ENCODE data around the gene ASF1B.

ASF1B gene

DNA sequence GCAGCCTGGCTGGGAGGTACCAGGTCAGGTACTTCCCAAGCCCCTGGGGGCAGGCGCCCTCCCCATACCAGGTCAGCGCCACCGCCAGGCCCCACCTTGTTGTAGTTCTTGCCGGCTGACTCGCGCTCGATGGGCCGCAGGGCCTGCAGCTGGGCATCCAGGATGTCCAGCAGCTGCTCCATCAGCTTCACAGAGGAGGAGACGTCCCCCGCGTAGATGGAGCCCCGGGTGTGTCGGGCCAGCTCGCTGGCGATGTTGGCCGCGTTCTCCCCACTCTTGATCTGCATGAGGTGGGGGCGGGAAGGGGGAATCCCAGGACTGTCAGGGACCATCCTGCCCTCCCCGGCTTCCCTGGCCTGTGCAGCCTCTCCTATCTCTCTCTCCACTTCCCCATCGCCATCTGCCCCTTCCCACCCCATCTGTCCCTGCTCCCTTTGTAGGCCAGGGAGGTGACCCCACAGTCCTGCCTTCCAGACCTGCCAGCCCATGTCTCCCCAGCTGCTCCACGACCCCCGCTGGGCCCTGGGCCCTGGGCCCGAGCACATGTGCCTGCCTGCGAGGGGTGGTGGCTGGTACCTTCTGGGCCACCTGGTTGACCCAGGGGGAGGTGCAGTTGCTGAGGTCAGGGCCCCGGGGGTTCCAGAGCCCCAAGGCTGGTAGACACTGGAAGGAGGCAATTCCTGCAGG, 23.8 kb upstream of the ASF1B start:
- H3K27me3 ChIP-seq (replicated peaks; ENCODE audit: control insufficient read depth, insufficient read depth, low read length, poor library complexity, severe bottlenecking), result no peaks in the 10 kb centered on the region
- H3K27ac ChIP-seq (ENCODE audit: insufficient read depth, low read length, poor library complexity, severe bottlenecking), result no peak overlapping the region
- no peak overlapping the region for H3K4me3 ChIP-seq (ENCODE audit: insufficient read depth, low read depth, low read length, poor library complexity, severe bottlenecking)
- no peak for DNase-seq
- H3K4me1 ChIP-seq (ENCODE audit: control insufficient read depth, insufficient read depth, low read length, poor library complexity, severe bottlenecking), result no peaks in the 10 kb centered on the region
- peaks cover 28% of the 10 kb centered on the region for H3K36me3 ChIP-seq (ENCODE audit: control insufficient read depth, insufficient read depth, low read length)
- no peaks in the 10 kb centered on the region for H3K9me3 ChIP-seq (ENCODE audit: control insufficient read depth, low read length)

DNA sequence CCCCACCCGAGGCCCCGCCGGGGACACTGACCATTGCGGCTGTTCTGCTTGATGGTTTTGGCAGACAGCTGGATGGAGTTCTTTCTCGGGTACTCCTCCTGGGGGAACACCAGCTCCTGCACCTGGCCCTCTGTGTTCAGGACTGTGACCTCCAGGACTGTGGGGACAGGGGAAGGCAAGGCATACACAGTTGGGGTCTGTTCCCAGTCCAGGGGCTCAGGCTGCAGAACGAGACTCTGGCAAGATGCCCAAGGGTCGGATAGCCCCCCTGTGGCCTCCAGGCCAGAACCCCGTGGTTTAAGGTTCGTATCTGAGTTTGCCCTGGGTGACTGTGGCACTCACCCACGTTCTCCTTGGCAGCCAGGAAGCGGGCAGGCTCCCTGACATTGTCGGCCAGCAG, 22.7 kb upstream of the ASF1B start:
- no peak overlapping the region for H3K27ac ChIP-seq (ENCODE audit: insufficient read depth, low read length, poor library complexity, severe bottlenecking)
- H3K27me3 ChIP-seq (replicated peaks; ENCODE audit: control insufficient read depth, insufficient read depth, low read length, poor library complexity, severe bottlenecking), result no peaks in the 10 kb centered on the region
- no peaks in the 10 kb centered on the region for H3K4me1 ChIP-seq (ENCODE audit: control insufficient read depth, insufficient read depth, low read length, poor library complexity, severe bottlenecking)
- DNase-seq, result no peak
- no peaks in the 10 kb centered on the region for H3K9me3 ChIP-seq (ENCODE audit: control insufficient read depth, low read length)
- H3K4me3 ChIP-seq (ENCODE audit: insufficient read depth, low read depth, low read length, poor library complexity, severe bottlenecking), result no peak overlapping the region
- H3K36me3 ChIP-seq (ENCODE audit: control insufficient read depth, insufficient read depth, low read length), result peaks cover 28% of the 10 kb centered on the region

DNA sequence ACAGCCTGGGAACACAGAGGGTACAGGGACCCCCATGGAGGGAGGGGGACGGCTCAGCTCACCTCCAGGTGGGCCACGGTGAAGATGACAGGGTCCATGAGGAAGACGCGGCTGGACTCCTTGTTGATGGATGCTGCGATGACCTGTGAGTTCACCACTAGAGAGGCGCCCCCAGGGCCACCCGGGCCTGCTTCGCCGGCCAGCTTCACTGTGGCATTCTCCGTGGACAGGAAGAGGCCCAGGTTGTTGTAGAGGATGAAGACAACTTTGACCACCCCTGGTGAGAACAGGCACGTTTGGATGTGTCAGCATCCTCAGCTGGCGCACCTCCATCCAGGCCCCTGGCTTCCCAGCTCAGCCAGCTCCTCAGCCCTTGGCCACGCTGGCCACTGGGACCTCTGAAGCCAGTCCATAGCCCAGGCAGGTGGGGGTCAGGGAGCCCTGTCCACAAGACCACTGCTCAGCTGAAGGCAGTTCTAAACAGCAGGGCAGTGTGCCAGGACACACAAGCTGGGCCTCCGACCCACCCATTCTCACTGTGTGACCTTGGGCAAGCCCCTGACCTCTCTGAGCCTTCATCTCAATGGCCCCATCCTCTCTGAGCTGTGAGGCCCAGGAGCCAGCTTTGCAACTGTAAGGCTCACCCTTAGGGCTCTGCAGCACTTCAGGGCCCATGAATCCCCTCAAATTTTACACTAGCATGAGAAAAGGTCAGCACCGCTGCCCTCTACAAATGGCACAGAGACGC, 22.1 kb upstream of the ASF1B start:
- Histone ChIP-seq H3K27ac (ENCODE audit: insufficient read depth, low read length, poor library complexity, severe bottlenecking) (no peak overlapping the region), H3K36me3 (ENCODE audit: control insufficient read depth, insufficient read depth, low read length) (peaks cover 28% of the 10 kb centered on the region)
- no peak for DNase-seq

DNA sequence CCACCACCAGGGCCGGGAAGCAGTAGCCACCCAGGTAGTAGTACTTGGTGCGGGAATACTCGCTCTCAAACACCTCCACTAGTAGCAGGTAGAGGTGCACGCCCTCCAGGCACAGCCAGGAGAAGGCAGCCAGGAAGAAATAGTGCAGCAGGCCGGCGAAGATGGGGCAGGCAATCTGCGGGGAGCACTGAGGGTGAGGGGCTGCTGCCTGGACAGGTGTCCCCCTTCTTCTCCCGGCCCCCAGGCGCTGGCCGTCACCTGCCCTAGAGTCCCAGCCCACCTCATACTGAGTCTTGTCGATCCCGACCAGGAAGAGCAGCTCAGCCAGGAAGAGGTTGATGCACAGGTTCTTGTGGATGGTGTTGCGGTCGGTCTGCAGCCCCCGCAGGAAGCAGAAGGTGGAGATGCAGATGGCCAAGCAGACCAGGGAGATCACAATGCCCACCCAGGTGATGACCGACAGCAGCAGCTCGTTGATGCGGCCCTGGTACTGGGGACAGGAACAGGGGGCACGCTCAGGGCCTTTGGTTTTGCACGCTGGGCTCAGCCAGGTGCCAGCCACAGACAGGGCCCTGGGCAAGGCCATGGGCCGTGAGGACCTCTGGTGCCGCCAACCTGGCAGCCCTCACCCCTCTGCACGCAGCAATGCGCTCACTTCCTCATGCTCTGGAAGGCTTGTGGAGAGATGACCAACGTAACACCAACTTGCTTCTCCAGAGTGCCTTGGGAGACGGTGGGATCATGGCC, 20.8 kb upstream of the ASF1B start:
- Histone ChIP-seq H3K27ac (ENCODE audit: insufficient read depth, low read length, poor library complexity, severe bottlenecking) (no peak overlapping the region), H3K4me1 (ENCODE audit: control insufficient read depth, insufficient read depth, low read length, poor library complexity, severe bottlenecking) (no peaks in the 10 kb centered on the region), H3K9me3 (ENCODE audit: control insufficient read depth, low read length) (no peaks in the 10 kb centered on the region), H3K4me3 (ENCODE audit: insufficient read depth, low read depth, low read length, poor library complexity, severe bottlenecking) (no peak overlapping the region), H3K27me3 (replicated peaks; ENCODE audit: control insufficient read depth, insufficient read depth, low read length, poor library complexity, severe bottlenecking) (no peaks in the 10 kb centered on the region), H3K36me3 (ENCODE audit: control insufficient read depth, insufficient read depth, low read length) (peaks cover 28% of the 10 kb centered on the region)
- no peak for DNase-seq

More for the DNA sequence above, 22.1 kb upstream of the ASF1B start:
- Histone ChIP-seq H3K9me3 (ENCODE audit: control insufficient read depth, low read length) (no peaks in the 10 kb centered on the region), H3K27me3 (replicated peaks; ENCODE audit: control insufficient read depth, insufficient read depth, low read length, poor library complexity, severe bottlenecking) (no peaks in the 10 kb centered on the region), H3K4me1 (ENCODE audit: control insufficient read depth, insufficient read depth, low read length, poor library complexity, severe bottlenecking) (no peaks in the 10 kb centered on the region), H3K4me3 (ENCODE audit: insufficient read depth, low read depth, low read length, poor library complexity, severe bottlenecking) (no peak overlapping the region)

DNA sequence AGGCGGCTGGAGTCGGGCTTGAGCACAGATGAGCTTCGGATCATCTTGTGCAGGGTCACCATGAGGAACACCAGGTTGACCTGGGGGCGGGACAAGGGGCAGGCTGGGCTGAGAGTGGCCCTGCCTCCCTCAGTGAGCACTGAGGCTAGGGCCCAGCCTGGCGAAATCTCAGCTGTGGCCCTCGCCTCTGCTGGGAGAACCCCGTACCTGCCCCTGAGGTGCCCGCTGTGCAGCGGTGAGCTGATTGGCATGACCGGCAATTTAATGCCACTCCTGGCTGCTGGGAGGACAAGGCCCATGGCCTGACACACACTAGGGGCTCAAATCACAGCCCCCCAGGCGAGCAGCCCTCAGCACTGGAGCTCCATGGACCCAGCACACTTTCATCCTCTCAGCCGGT, 19.7 kb upstream of the ASF1B start:
- H3K9me3 ChIP-seq (ENCODE audit: control insufficient read depth, low read length), result no peaks in the 10 kb centered on the region
- H3K27me3 ChIP-seq (replicated peaks; ENCODE audit: control insufficient read depth, insufficient read depth, low read length, poor library complexity, severe bottlenecking), result no peaks in the 10 kb centered on the region
- no peaks in the 10 kb centered on the region for H3K4me1 ChIP-seq (ENCODE audit: control insufficient read depth, insufficient read depth, low read length, poor library complexity, severe bottlenecking)
- no peak overlapping the region for H3K4me3 ChIP-seq (ENCODE audit: insufficient read depth, low read depth, low read length, poor library complexity, severe bottlenecking)
- no peak overlapping the region for H3K27ac ChIP-seq (ENCODE audit: insufficient read depth, low read length, poor library complexity, severe bottlenecking)
- peaks cover 28% of the 10 kb centered on the region for H3K36me3 ChIP-seq (ENCODE audit: control insufficient read depth, insufficient read depth, low read length)
- DNase-seq, result no peak

DNA sequence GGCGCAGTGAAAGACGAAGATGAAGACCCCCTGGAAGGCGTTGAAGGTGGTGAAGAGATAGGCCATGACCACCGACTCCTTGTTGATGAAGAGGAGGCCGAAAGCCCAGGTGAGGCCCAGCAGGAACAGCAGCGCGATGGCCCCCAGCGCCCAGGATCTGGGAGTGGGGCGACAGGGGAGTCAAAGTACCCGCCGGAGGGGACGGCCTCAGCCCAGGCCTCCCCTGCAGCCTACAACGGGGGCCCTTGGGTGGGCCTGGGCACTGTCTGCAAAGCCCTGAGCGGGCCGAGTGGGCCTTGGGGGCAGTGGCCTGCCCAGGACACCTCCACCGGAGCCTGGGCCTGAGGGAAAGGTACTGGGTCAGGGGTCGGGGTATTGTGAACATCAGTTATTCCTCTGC, 19.0 kb upstream of the ASF1B start:
- Histone ChIP-seq H3K36me3 (ENCODE audit: control insufficient read depth, insufficient read depth, low read length) (peaks cover 28% of the 10 kb centered on the region), H3K27me3 (replicated peaks; ENCODE audit: control insufficient read depth, insufficient read depth, low read length, poor library complexity, severe bottlenecking) (no peaks in the 10 kb centered on the region), H3K4me3 (ENCODE audit: insufficient read depth, low read depth, low read length, poor library complexity, severe bottlenecking) (no peak overlapping the region), H3K9me3 (ENCODE audit: control insufficient read depth, low read length) (no peaks in the 10 kb centered on the region), H3K27ac (ENCODE audit: insufficient read depth, low read length, poor library complexity, severe bottlenecking) (no peak overlapping the region), H3K4me1 (ENCODE audit: control insufficient read depth, insufficient read depth, low read length, poor library complexity, severe bottlenecking) (peaks cover 4% of the 10 kb centered on the region)
- DNase-seq, result no peak

DNA sequence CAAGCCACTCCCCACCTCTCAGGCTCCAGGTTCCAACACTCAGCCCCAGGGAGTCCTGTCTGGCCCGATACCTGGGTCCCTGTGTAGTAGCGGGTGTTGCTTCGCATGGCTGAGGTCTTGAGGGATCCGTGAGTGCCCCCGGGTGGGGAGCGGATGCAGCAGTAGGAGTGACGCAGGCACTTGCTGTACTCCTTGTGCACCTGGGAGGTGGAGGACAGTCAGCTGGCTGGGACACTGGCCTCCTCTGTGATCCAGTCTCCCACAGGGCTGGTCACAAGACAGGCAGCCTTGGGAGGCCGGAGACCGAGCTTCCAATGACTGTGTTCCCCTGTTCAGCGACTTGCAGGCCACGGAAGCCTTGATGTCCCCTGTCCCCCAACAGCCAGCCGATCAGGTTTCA, 16.3 kb upstream of the ASF1B start:
- H3K9me3 ChIP-seq (ENCODE audit: control insufficient read depth, low read length), result no peaks in the 10 kb centered on the region
- no peak overlapping the region for H3K27ac ChIP-seq (ENCODE audit: insufficient read depth, low read length, poor library complexity, severe bottlenecking)
- H3K36me3 ChIP-seq (ENCODE audit: control insufficient read depth, insufficient read depth, low read length), result peaks cover 20% of the 10 kb centered on the region
- H3K4me1 ChIP-seq (ENCODE audit: control insufficient read depth, insufficient read depth, low read length, poor library complexity, severe bottlenecking), result peaks cover 27% of the 10 kb centered on the region
- DNase-seq, result no peak
- H3K27me3 ChIP-seq (replicated peaks; ENCODE audit: control insufficient read depth, insufficient read depth, low read length, poor library complexity, severe bottlenecking), result no peaks in the 10 kb centered on the region
- no peak overlapping the region for H3K4me3 ChIP-seq (ENCODE audit: insufficient read depth, low read depth, low read length, poor library complexity, severe bottlenecking)

DNA sequence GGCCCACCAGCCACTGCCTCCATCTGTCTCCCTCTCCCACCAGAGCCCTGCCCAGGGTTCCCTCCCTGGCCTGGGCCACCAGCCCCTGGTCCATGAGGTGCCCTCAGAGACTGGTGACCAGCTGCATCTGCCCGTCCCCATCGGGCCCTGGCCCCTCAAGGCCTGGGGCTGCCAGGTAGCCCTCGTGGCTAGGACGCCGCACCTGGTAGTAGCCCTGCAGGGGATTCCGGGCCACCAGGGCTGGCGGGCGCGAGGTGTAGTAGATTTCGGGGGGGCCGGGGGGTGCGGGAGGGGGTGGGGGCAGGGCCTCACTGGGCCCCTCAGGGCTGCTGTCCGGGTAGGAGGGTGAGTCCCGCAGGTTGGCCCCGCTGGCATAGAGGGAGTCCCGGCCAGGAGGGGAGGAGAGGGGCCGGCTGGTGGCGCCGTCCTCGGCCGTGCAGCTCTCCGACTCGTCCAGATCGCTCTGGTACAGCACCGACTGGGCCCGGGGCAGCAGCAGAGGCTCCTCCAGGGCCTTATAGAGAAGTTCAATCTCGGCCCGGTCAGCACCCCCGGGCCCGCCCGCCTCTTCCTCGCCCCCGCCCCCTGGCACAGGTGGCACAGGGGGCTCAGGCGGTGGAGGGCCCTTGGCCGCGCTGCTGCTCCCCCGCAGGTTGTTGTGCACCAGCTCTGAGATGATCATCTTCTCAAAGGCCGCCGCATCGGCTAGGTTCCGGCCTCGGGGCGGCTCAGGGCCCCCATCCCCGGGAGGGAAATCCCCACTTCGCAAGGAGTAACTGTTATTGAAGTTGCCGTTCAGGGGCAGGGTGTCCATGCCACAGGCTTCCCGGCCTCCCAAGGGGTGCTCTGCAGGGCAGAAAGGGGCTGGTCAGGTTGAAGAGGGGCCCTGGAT, 14.6 kb upstream of the ASF1B start:
- Histone ChIP-seq H3K27ac (ENCODE audit: insufficient read depth, low read length, poor library complexity, severe bottlenecking) (peak overlapping the region; percentile 89), H3K4me1 (ENCODE audit: control insufficient read depth, insufficient read depth, low read length, poor library complexity, severe bottlenecking) (peaks cover 27% of the 10 kb centered on the region), H3K9me3 (ENCODE audit: control insufficient read depth, low read length) (no peaks in the 10 kb centered on the region), H3K36me3 (ENCODE audit: control insufficient read depth, insufficient read depth, low read length) (peaks cover 6% of the 10 kb centered on the region), H3K27me3 (replicated peaks; ENCODE audit: control insufficient read depth, insufficient read depth, low read length, poor library complexity, severe bottlenecking) (no peaks in the 10 kb centered on the region), H3K4me3 (ENCODE audit: insufficient read depth, low read depth, low read length, poor library complexity, severe bottlenecking) (no peak overlapping the region)
- no peak for DNase-seq

DNA sequence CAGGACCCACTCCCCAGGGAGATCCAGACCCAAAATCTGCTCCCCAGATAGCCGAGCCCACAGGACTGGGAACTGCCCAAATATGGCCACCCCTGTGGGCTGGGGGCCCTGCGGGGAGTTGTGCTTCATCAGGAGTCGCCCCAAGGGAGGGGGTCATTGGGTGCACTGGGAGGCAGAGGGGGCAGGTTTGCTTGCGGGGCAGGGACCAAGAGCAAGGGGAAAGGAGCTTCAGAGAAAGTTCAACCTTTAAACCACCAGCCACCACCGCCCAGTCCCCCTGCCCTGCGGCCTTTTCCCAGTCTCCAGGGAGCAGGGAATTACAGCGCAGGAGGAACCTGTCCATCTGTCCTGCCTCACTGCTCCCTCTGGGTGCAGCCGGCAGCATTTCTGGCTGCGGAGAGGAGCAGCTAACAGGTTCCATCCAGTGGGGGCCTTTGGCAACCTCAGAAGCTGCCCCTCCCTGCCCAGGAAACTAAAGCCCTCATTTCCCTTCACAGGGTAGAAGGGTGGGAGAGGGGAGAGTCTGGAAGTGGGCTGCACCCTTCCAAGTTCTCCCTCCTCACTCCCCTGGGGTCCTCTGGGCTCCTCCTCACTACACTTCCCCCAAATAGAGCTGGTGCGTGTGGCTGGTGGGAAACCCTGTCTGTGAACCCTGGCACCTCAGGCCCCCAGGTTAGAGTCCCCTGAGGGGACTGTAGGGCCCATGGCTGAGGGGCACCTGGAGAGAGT, 13.8 kb upstream of the ASF1B start:
- Histone ChIP-seq H3K27ac (ENCODE audit: insufficient read depth, low read length, poor library complexity, severe bottlenecking) (peak overlapping the region; percentile 89), H3K36me3 (ENCODE audit: control insufficient read depth, insufficient read depth, low read length) (no peaks in the 10 kb centered on the region), H3K9me3 (ENCODE audit: control insufficient read depth, low read length) (no peaks in the 10 kb centered on the region), H3K4me1 (ENCODE audit: control insufficient read depth, insufficient read depth, low read length, poor library complexity, severe bottlenecking) (peaks cover 27% of the 10 kb centered on the region), H3K4me3 (ENCODE audit: insufficient read depth, low read depth, low read length, poor library complexity, severe bottlenecking) (peak overlapping the region; percentile 44), H3K27me3 (replicated peaks; ENCODE audit: control insufficient read depth, insufficient read depth, low read length, poor library complexity, severe bottlenecking) (no peaks in the 10 kb centered on the region)
- no peak for DNase-seq
